COLO668 (cell line): ENCODE measurements around the gene TKTL1.

Experiments
- DNase-seq: peaks from one replicate; lab custom pipeline; 2025; ENCODE audit not compliant: unreplicated experiment; lab: John Stamatoyannopoulos, UW

Gene TKTL1

DNA sequence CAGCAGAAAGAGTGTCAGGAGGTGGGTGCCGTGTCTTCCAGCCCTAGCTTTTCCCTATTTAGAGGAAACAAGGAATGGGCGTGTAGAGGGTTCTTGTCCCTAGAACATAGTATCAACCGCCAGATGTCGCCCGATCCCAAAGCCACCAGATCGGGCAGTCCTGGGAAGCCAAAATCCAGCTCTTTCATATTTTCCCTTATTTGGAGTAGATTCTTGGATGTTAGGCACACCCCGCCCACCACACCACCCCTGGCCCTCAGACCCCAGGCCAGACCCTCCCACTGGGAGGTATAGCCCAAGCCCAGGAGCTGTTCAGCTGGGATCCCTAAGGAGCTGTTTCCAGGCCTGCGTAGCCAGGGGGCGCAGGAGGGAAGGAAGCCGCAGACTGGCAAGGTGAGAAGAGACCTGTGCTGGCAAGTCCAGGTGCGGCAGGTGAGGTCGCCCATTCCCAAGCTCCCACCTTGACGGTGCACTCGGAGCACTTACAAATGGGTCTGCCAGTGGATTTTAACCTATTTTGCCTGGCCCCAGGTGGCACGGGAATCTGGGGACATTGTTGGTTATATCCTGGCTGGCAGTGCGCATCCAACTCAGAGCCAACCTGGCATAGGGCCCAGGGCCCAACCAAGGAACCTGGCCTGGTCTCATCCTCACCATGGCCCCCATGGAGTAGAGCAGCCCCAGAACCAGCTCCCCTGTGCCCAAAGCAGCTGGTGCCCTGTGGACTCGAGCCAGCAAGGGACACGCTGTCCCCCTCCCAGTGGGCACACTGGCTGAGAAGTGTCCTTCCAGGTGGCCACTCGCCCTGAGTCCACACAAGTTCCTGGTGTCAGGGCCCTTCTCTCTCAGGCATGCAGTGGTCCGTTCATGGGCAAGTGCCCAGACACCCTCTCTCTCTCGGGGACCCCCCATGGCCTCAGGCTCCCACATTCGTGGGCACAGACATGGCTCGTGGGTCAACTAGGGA, 78.0 kb downstream of the TKTL1 start:
- peak; percentile 86 for DNase-seq

DNA sequence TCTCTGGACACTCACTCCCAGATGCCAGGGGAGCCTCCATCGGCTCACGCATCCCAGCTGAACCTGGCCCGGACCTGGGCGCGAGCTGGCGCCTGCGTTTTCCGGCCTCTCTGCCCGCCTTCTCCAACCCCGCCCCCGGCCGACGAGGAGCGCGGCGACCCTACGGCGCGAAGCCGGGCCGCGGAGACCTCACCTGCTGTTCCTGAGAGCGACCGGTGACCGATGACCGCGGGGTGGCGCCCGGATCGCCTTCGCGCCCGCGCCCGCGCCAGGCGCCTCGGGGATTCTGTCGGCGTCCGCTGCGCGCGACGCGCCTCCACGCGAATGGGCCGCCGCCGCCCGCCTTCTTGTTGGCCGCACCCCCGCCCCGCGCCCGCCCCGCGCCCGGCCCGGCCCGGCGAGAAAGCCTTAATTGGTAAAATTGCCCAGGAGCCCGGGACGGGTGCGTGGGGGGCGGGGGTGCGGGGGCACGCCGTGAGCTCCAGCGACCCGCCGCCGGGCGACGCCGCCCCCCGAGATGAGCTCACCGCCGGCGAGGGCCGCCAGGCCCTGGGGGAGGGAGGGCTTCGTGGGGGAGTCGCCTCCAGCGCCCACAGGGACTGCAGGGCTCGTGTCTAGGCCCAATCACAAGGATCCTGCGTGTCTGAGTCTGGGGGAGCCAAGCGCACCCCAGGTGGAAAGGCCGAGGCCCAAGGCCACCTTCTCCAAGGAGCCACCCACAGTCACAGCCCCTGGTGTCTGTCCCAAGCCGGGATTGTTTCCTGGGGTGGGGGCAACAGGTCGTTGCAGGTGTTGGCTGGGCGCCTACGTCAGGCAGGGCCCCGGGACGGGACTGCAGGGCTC, 78.9 kb downstream of the TKTL1 start, which contains the start of gene FLNA:
Gene FLNA (minus strand): TSS at position 322 of the 843 bp plus-strand sequence. CDS start 3,389 bp downstream, outside the sequence.
- peak; percentile 88 for DNase-seq

DNA sequence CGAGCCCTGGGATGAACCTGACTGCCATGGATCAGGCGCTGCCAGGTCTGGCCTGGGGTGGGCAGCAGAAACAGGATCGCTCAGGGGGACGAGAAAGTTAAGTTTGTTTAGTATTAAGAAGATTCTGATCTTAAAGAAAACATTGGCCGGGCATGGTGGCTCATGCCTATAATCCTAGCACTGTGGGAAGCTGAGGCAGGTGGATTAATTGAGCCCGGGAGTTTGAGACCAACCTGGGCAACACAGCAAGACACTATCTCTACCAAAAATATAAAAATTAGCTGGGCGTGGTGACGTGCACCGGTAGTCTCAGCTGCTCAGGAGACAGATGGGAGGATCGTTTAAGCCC, 79.5 kb downstream of the TKTL1 start:
- DNase-seq = peak; percentile 18

DNA sequence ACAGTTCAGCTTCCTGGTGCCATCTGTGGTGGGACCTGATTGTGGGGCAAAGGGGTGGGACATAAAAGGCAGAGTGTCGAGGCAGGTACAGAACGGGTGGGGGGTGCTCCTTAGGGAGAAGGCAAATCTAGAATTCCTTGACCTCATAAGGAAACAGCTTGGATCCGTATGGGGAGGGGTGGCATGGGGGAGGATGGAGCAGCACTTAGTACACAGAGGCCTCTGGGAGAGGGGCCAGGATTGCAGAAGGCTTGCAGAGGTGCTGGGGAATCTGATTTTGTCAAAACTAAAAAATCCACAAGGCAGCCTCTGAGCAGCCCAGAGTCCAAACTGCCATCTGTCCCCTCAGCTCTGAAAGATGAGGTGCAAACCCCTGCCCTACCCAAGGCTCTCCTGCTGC, 81.2 kb downstream of the TKTL1 start:
- no peak for DNase-seq

DNA sequence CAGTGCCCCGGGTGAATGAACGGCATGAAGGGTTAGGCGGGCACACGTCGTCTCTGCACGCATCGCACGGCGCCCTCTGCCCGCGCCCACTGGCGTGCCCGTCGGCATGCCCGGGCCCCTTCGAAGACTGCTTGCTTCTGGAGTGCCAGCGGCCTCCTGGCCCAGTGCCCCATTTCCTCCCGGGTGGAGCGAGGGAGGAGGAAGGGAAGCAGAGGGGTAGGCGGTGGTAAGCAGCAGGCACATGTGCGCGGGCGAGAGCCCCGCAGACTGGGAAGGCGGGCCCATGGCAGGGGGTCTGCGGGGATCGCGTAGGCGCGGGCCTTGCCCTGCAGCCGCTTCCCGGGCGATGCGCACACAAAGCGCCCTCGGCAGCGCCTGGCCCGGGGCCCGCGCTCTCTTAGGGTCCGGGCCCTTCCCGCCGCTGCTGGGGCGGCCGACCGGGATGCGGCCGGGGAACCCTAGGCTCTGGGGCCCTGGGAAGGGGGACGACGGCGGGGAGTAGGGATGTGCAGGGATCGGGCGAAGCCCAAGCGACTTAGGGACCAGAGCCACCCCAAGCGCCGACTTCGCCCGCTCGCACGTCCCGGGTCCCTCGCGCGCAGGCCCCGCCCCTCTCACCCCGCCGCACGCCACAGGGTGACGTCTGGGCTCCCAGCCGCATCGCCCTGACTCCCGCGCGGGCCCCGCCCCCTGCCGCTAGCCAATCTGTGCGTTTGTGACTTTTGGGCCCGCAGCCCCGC, 82.6 kb downstream of the TKTL1 start:
- peak; percentile 81 for DNase-seq

DNA sequence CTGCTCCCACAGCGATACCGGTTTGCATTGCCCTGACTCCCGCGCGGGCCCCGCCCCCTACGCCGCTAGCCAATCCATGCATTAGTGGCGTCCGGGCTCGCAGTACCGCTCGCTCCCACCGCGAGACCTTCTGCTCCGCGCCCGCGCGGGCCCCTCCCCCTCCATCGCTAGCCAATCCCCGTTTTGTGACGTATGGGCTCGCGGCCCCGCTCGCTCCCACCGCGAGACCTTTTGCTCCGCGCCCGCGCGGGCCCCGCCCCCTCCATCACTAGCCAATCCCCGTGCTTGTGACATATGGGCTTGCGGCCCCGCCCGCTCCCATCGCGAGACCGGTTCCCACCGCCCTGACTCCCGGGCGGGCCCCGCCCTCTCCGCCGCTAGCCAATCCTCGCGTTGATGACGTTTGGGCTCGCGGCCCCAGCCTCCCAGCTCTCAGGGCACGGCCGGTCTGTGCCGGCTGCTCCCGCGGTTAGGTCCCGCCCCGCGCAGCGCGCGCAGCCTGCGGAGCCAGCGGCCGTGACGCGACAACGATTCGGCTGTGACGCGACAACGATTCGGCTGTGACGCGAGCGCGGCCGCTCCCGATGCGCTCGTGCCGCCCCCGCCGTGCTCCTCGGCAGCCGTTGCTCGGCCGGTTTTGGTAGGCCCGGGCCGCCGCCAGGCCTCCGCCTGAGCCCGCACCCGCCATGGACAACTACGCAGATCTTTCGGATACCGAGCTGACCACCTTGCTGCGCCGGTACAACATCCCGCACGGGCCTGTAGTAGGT, 83.4 kb downstream of the TKTL1 start, which contains the start of gene EMD:
Gene EMD (plus strand): TSS at position 497 of the 770 bp plus-strand sequence. CDS start 190 bp downstream, at position 687.
- peak; percentile 100 for DNase-seq

DNA sequence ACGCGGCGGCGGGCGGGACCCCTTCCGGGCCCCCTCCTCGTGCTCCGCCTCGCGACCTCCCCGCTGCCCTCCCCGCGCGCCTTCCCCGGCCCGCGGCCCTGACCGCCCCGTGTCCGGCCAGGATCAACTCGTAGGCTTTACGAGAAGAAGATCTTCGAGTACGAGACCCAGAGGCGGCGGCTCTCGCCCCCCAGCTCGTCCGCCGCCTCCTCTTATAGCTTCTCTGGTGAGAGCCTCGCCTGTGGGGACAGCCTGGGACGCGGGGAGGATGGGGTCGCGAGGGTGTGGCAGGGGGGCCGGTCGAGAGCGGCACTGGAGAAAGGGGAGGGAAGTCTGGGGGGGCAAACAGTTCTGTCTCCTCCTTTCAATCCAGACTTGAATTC, 84.0 kb downstream of the TKTL1 start:
- no peak for DNase-seq
